ENCODE data around the gene RAB20.
A peak's percentile ranks its signal among the peaks of the same experiment; 100 is the strongest.

RAB20 gene

DNA sequence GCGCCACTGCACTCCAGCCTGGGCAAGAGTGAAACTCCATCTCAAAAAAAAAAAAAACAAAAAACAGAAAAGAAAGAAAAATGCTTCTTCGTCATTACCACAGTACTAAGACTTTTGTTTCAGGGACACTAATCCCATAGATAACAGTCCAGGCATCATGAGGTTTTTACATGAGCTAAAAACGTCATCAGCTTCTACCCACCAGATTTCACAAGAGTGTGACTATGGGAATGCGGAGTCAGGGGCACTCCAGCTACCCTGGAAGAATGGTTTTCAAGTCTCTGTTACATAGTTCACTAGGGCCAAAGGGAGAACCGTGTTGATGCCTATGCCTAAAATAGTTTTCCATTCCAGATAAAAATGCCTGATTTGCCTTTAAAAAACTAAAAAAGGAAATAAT is 33.2 kb downstream of the RAB20 start:
- DNase-seq: no peak

- DNase-seq: no peak
Measured at GRCh38 chr13:110525328-110526319, 35.9 kb downstream of the RAB20 start.

DNA sequence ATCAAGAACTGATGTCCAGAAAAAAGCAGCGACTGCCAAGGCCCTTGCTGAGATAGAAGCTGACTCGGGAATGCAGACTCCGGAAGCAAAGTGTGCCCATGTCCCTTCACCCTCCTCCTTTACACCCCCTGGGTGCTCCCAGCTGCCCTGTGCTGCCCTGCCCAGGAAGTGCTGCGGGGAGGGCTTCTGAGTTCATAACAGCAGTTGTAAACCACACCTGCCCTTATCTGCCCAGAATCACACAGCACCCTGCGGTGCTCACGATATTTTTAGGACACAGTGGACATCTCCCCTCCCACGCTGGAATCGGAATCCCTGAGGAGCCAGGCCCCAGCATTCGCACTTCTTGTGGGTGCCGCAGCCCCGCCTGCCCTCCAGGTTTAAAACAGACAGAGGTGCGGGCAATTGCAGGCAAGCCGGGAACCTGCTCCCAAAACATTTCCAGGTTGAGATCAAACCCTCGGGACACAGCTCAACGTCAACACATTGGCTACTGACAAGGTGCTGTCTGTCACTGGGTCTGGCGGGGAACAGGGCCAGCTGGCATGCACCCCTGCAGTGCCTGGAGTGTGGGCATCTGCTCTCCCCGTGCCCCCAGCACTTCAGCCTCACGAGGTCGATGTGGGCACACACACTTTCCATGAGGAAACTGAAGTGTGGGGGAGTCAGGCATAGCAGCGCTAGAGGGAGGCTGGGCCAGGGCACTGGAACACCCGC is 36.8 kb downstream of the RAB20 start:
- DNase-seq: no peak

DNA sequence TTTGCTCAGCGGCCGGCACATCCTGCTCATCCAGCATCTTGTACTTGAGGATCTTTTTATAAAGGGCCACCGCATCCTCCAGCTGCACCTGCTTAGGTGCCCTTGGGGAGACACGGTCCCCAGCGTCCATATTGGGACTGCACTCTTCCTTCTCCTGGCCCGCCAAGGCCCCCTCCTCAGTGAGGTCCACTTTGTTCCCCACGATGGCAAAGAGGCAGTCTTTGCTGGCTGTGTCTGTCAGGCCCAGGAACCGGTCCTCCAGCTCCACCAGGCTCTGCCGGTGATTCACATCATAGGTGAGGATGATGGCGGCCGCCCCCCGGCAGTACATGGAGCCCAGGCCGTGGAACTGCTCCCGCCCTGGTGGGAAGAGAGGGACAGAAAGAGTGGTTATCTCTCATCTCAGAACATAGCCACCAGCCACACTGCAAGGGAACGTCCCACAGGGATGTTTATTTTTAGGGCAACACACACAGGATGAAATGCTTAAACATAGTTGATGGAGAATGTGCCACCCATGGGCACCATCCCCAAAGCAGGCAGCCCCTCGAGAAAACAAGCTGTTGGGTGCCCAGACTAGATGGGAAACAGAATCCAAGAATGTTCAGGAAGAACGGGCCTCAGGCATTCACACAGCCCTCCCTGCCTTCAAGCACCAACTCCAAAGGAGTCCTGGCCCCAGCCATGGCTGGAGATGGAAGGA is 37.5 kb downstream of the RAB20 start:
- no peak for DNase-seq

- DNase-seq: no peak
Measured at GRCh38 chr13:110523180-110523579, 38.3 kb downstream of the RAB20 start.

- DNase-seq: no peak
Measured at GRCh38 chr13:110522721-110523120, 38.8 kb downstream of the RAB20 start.

DNA sequence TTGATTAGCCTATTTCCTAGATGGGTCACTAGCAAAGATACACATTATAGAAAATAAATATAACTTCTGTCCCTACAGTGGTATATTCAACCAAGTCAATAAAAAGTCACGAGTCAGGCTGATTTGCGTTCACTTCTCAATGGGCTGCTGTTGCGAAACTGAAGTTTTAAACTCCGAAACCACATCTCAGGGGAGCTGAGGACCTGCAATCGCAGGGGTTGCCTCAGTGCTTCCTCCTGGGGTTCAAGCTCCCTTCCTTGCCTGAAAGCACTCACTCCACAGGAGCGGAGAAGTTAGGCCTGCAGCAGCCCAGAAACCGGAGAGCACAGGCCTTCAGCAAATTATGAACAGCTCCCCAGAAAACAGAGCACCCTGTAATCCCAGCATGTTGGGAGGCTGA is 39.6 kb downstream of the RAB20 start:
- no peak for DNase-seq

DNA sequence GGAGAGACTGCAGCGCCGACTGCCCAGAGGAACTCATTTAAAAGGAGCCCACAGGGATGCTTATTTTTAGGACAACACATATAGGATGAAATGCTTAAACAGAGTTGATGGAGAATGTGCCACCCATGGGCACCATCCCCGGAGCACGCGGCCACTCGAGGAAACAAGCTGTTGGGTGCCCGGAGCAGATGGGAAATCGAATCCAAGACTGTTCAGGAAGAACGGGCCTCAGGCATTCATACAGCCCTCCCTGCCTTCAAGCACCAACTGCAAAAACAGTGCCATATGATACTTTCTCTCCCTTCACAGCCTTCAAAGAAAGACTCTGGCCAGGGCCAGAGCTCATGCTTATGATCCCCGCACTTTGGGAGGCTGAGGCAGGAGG is 40.2 kb downstream of the RAB20 start:
- no peak for DNase-seq

- no peak for DNase-seq
Measured at GRCh38 chr13:110520431-110521295, 40.9 kb downstream of the RAB20 start.

DNA sequence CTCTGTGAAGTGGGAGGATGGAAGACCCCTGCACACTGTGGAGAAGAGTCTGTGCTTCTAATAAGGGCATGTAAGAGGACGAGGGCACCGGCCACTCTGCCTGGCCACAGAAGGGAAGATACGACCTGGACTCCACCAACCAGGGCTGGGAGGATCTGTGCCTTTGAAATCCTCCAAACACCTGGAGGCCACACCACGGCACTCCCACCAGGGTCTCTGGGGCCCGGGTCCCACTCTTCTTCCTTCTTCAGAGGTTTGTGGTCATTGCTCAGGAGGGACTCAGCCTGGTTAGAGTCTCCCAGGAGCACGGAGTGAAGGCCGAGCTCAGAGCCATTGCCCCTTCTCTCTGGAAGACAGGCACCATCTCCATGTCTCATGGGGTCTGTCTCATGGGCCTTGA is 42.0 kb downstream of the RAB20 start:
- DNase-seq: no peak

DNA sequence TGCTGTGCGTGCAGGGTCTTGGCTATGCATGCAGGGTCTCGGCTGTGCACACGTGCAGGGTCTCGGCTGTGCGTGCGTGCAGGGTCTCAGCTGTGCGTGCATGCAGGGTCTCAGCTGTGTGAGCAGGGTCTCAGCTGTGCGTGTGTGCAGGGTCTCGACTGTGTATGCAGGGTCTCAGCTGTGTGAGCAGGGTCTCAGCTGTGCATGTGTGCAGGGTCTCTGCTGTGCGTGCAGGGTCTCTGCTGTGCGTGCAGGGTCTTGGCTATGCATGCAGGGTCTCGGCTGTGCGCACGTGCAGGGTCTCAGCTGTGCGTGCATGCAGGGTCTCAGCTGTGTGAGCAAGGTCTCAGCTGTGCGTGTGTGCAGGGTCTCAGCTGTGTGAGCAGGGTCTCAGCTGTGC is 42.5 kb downstream of the RAB20 start:
- no peak for DNase-seq

DNA sequence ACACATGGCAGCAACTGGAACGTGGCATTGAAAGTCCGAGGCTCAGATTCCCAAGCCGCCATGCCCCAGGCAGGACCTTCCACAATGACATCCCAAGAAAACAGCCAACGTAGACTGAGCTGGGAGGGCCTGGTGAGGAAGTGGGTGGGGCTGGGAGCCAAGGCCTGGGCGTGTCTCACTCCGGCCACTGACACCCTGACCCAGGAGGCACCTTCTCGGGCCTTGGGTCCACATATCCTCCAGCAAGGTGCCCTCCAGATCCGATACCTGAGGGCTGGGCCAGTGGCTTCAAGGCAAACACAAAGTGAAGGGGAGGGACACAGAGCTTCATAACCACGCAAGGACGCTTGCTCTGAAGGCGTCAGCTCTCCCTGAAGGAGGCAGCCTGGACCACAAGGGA is 43.0 kb downstream of the RAB20 start:
- DNase-seq: no peak

- DNase-seq: no peak
Measured at GRCh38 chr13:110518226-110518525, 43.3 kb downstream of the RAB20 start.

GRCh38 chr13:110517505-110518225 is 43.9 kb downstream of the RAB20 start:
- no peak for DNase-seq

DNA sequence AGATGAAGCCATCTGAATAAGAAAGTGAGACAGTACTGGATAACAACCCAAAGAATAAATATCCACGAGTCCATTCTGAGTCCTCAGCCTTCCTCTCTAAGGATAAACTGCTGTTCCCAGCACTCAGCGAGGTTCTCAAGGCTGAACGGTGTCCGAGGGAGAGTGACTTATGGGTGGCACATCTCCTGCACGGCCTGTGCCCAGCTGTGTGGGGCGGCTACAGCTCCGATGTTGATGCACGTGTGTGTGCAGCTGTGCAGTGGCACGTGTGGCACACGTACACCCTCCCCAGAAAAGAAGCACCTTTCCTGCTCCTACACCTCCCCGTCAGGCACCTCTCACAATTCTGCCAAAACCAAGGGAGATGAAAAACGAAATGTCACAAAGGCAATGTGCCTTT is 45.0 kb downstream of the RAB20 start:
- no peak for DNase-seq

DNA sequence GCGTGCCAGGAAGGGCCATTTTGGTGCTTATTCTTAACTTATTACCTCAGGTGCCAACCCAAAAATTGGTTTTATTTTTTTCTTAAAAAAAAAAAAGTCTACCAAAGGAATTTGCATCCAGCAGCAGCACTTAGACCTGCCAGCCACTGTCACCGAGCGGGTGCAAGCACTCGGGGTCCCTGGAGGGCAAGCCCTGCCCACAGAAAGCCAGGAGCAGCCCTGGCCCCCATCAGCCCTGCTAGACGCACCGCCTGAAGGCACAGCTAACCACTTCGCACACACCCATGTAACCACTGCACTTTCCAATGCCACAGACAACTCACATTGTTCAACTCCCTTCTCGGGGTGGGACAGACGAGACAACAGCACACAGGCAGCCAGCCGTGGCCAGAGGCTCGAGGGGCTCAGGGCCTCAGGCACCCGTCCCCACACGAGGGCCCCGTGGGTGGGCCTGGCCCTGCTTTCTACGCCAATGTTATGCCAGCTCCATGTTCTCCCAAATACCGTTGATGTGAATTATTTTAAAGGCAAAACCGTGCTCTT is 49.3 kb downstream of the RAB20 start:
- DNase-seq: no peak

DNA sequence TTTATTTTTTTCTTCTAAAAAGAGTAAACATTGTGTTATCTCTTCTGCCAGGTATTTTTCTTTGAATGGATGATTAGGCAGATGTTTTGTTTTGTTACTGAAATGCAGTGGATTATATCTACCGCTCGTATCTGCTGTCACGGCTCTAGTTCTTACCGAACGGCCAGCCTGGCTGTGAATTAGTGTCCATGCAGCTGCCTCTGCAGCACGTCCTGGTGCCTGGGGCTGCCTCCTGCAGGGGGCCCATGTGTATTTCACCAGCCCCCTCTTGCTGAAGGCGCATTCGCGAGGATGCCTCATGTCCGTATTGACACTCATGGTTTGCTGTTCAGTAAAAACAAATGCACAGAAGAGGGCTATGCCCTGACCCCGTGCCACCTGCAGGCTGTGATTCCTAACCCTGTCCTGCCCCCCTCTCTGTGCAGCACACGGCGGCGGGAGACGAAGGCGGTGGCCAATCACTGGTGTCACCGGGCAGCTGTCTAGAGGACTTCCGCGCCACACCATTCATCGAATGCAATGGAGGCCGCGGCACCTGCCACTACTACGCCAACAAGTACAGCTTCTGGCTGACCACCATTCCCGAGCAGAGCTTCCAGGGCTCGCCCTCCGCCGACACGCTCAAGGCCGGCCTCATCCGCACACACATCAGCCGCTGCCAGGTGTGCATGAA is 49.9 kb downstream of the RAB20 start:
- no peak for DNase-seq

DNA sequence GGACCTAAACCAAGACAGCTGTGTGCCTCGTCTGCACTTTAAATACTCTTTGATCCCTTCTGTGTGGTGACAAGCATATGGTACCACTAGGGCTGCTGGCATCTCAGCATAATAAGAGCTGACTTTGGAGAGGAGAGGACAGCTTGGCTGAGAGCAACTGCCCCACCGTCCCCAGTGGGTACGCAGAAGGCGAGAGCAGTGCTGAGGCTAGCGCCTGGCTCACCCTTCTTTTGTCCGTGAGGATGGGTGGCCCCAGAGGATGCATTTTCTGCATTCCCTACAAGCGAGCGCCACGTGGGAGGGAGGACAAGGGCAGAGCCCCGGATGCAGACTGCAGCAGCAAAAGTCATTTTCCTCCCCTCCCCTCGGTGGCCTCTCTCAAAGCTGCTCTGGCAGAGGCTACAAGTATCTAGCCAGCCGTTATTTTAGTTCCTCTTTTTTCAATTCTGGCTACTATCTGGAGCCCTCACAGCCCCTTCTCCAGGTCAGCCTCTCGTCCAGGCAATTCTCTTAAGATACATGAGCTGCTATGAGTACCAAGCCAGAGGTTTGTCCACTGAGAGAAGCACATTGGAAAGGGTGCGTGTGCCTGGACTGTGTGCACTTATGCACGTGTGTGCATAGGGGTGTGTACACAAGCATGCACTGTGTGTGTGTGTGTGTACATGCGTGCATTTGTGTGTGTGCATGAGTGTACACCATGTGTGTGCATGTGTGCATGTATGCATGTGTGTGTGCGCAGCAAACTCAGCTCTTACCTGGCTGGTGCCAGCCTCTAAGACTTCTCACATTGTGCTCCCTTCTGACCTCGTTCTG is 51.3 kb downstream of the RAB20 start:
- peak; percentile 70 for DNase-seq

- peak; percentile 70 for DNase-seq
Measured at GRCh38 chr13:110509478-110509926, 52.0 kb downstream of the RAB20 start.
